ENCODE data around the gene VGLL3.

VGLL3 gene

DNA sequence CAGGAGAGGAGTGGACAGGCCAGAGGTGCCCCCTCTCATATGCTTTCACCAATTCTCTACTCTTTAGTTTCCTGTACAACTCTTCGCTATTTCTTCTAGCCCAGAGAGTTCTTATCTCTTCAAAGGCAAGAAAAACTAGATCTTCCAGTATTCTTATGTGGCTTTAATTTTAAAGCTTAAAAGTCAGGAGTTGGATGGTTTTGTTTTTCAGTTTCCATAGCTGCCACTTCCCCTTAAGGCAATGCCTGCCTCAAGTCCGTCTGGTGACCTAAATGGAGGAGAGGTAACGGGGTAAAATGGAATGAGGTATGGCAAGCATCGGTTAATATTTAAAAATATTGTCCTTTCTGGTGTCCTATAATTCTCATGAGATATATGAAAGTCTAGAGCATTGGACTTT lies 11.4 kb upstream of the VGLL3 start:
- H4K20me1 ChIP-seq (ENCODE audit: insufficient read depth, low read length, poor library complexity, severe bottlenecking), result no peaks in the 10 kb centered on the region

DNA sequence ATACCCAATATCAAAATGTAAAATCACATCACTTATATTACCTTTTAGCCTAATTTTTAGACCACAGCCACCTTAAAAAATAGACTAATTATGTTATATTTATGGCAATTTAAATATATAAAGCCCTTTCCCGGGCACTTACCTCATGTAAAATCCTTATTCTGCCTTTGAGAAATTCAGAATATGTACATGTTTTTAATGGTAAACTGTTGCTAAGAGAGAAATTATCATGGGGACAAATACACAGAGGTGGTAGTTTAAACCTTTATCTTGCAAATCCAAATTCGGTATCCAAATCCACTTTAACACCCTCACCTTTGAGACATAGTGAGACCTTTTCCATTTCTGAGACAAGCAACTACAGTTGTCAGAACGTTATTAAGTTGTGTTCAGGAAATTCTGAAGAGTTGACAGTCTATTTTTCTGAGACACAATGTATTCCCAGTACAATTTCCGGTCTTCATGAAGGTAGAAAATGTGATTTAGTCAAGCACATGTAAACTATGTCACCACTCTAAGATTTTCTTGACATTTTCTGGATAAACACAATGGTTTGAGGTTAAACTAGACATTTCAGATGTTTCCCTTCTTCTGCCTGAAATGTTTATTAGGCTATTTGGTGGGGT lies 10.6 kb upstream of the VGLL3 start:
- H3K36me3 ChIP-seq (ENCODE audit: insufficient read depth, low read length), result no peaks in the 10 kb centered on the region
- TF ChIP-seq EZH2phosphoT487 (IDR thresholded peaks at IDR 0.05; ENCODE audit: borderline replicate concordance), result no peak
- TF ChIP-seq, protein P1, sequence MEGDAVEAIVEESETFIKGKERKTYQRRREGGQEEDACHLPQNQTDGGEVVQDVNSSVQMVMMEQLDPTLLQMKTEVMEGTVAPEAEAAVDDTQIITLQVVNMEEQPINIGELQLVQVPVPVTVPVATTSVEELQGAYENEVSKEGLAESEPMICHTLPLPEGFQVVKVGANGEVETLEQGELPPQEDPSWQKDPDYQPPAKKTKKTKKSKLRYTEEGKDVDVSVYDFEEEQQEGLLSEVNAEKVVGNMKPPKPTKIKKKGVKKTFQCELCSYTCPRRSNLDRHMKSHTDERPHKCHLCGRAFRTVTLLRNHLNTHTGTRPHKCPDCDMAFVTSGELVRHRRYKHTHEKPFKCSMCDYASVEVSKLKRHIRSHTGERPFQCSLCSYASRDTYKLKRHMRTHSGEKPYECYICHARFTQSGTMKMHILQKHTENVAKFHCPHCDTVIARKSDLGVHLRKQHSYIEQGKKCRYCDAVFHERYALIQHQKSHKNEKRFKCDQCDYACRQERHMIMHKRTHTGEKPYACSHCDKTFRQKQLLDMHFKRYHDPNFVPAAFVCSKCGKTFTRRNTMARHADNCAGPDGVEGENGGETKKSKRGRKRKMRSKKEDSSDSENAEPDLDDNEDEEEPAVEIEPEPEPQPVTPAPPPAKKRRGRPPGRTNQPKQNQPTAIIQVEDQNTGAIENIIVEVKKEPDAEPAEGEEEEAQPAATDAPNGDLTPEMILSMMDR (conservative IDR thresholded peaks at IDR 0.05; ENCODE audit: low read length), result no peak
- no peak overlapping the region for H3K9ac ChIP-seq (ENCODE audit: low read depth, low read length, poor library complexity, severe bottlenecking)
- H3K27me3 ChIP-seq (ENCODE audit: insufficient read depth, low read length, poor library complexity, severe bottlenecking), result no peaks in the 10 kb centered on the region
- H3K9me2 ChIP-seq (replicated peaks; ENCODE audit: low read depth, low read length), result no peaks in the 10 kb centered on the region
- H3F3A ChIP-seq (ENCODE audit: low read depth), result no peaks in the 10 kb centered on the region
- H4K20me1 ChIP-seq (ENCODE audit: insufficient read depth, low read length, poor library complexity, severe bottlenecking), result no peaks in the 10 kb centered on the region
- H3K4me3 ChIP-seq (ENCODE audit: low read length, poor library complexity, severe bottlenecking), result no peak overlapping the region
- no peaks in the 10 kb centered on the region for H3K9me3 ChIP-seq (ENCODE audit: insufficient read depth, low read depth, low read length)
- no peak overlapping the region for H3K4me2 ChIP-seq (ENCODE audit: low read depth, low read length, poor library complexity, severe bottlenecking)
- H3K4me1 ChIP-seq (ENCODE audit: insufficient read depth, low read length, poor library complexity, severe bottlenecking), result no peaks in the 10 kb centered on the region
- no peaks in the 10 kb centered on the region for H3K79me2 ChIP-seq (ENCODE audit: insufficient read depth, low read length)
- H2AFZ ChIP-seq (ENCODE audit: low read length), result no peak overlapping the region

More for the DNA sequence above, 11.4 kb upstream of the VGLL3 start:
- H3K9me3 ChIP-seq (ENCODE audit: insufficient read depth, low read depth, low read length), result no peaks in the 10 kb centered on the region
- no peak overlapping the region for H2AFZ ChIP-seq (ENCODE audit: low read length)
- no peaks in the 10 kb centered on the region for H3K36me3 ChIP-seq (ENCODE audit: insufficient read depth, low read length)
- H3K9ac ChIP-seq (ENCODE audit: low read depth, low read length, poor library complexity, severe bottlenecking), result no peak overlapping the region
- H3F3A ChIP-seq (ENCODE audit: low read depth), result no peaks in the 10 kb centered on the region
- no peaks in the 10 kb centered on the region for H3K27me3 ChIP-seq (ENCODE audit: insufficient read depth, low read length, poor library complexity, severe bottlenecking)
- TF ChIP-seq EZH2phosphoT487 (IDR thresholded peaks at IDR 0.05; ENCODE audit: borderline replicate concordance), result no peak
- TF ChIP-seq, protein P1 (conservative IDR thresholded peaks at IDR 0.05; ENCODE audit: low read length), result no peak
- no peak overlapping the region for H3K4me2 ChIP-seq (ENCODE audit: low read depth, low read length, poor library complexity, severe bottlenecking)
- no peaks in the 10 kb centered on the region for H3K4me1 ChIP-seq (ENCODE audit: insufficient read depth, low read length, poor library complexity, severe bottlenecking)
- H3K79me2 ChIP-seq (ENCODE audit: insufficient read depth, low read length), result no peaks in the 10 kb centered on the region
- H3K4me3 ChIP-seq (ENCODE audit: low read length, poor library complexity, severe bottlenecking), result no peak overlapping the region
- no peaks in the 10 kb centered on the region for H3K9me2 ChIP-seq (replicated peaks; ENCODE audit: low read depth, low read length)

DNA sequence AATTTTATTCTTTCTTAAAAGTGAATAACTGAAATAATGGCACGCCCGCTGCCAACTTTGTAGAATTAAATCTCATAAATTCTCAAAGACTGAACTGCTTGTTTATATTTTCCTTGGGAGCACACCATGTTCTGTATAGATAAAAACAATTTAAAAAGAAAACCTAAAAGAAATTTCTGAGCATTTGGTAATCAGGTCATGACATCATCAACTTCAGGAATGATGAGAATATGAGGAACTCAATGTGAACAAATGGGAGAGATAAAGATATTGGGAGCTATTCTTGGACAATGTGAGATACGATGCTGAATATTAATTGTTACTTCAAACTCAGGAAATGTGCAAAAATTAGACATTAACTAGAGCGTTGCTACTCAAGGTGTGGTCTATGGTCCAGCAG lies 10.0 kb upstream of the VGLL3 start:
- H3K4me3 ChIP-seq (ENCODE audit: low read length, poor library complexity, severe bottlenecking), result no peak overlapping the region
- H3K4me1 ChIP-seq (ENCODE audit: insufficient read depth, low read length, poor library complexity, severe bottlenecking), result no peaks in the 10 kb centered on the region
- no peaks in the 10 kb centered on the region for H3K9me3 ChIP-seq (ENCODE audit: insufficient read depth, low read depth, low read length)
- H3K79me2 ChIP-seq (ENCODE audit: insufficient read depth, low read length), result no peaks in the 10 kb centered on the region
- H3K36me3 ChIP-seq (ENCODE audit: insufficient read depth, low read length), result no peaks in the 10 kb centered on the region
- no peaks in the 10 kb centered on the region for H3K27me3 ChIP-seq (ENCODE audit: insufficient read depth, low read length, poor library complexity, severe bottlenecking)
- no peak overlapping the region for H3K4me2 ChIP-seq (ENCODE audit: low read depth, low read length, poor library complexity, severe bottlenecking)
- H2AFZ ChIP-seq (ENCODE audit: low read length), result no peak overlapping the region
- no peak overlapping the region for H3K9ac ChIP-seq (ENCODE audit: low read depth, low read length, poor library complexity, severe bottlenecking)
- H4K20me1 ChIP-seq (ENCODE audit: insufficient read depth, low read length, poor library complexity, severe bottlenecking), result no peaks in the 10 kb centered on the region
- no peaks in the 10 kb centered on the region for H3K9me2 ChIP-seq (replicated peaks; ENCODE audit: low read depth, low read length)
- no peaks in the 10 kb centered on the region for H3F3A ChIP-seq (ENCODE audit: low read depth)
- TF ChIP-seq, protein P1 (conservative IDR thresholded peaks at IDR 0.05; ENCODE audit: low read length), result no peak
- TF ChIP-seq EZH2phosphoT487 (IDR thresholded peaks at IDR 0.05; ENCODE audit: borderline replicate concordance), result no peak

All from Loucy (cell line).